GM06990 (cell line): ENCODE results near the gene SPTBN1.

ENCODE experiments used
- DNase-seq: peaks from one replicate; pipeline ENCODE4 v3.0.0-alpha.2; 2011; ENCODE audit not compliant: insufficient read length; ENCODE audit errors: extremely low read depth
- H3K27me3 ChIP-seq: replicated peaks from 2 replicates; pipeline ENCODE4 v1.6.0; 2011; ENCODE audit warnings: low read length; ENCODE audit not compliant: control insufficient read depth, insufficient read depth
- H3K36me3 ChIP-seq: 2 replicates; pipeline ENCODE4 v1.5.1; 2011; ENCODE audit warnings: low read length; ENCODE audit not compliant: control insufficient read depth, insufficient read depth
- H3K4me3 ChIP-seq: replicated peaks from 2 replicates; pipeline ENCODE4 v1.5.1; 2011; ENCODE audit warnings: low read depth, mild to moderate bottlenecking, control low read depth, low read length
- CTCF ChIP-seq: IDR thresholded peaks from 2 replicates; pipeline ENCODE4 v1.5.1; 2011; ENCODE audit warnings: low read length, control low read depth, mild to moderate bottlenecking, inconsistent platforms; ENCODE audit not compliant: insufficient read depth, poor library complexity, severe bottlenecking

SPTBN1 gene

GRCh38 chr2:54671875-54672589 lies 215.9 kb downstream of the SPTBN1 start:
- DNase-seq, result no peak
- H3K27me3 ChIP-seq, result no peaks in the 10 kb centered on the region
- no peak for TF ChIP-seq CTCF
- no peak overlapping the region for H3K4me3 ChIP-seq
- peaks cover 12% of the 10 kb centered on the region for H3K36me3 ChIP-seq

DNA sequence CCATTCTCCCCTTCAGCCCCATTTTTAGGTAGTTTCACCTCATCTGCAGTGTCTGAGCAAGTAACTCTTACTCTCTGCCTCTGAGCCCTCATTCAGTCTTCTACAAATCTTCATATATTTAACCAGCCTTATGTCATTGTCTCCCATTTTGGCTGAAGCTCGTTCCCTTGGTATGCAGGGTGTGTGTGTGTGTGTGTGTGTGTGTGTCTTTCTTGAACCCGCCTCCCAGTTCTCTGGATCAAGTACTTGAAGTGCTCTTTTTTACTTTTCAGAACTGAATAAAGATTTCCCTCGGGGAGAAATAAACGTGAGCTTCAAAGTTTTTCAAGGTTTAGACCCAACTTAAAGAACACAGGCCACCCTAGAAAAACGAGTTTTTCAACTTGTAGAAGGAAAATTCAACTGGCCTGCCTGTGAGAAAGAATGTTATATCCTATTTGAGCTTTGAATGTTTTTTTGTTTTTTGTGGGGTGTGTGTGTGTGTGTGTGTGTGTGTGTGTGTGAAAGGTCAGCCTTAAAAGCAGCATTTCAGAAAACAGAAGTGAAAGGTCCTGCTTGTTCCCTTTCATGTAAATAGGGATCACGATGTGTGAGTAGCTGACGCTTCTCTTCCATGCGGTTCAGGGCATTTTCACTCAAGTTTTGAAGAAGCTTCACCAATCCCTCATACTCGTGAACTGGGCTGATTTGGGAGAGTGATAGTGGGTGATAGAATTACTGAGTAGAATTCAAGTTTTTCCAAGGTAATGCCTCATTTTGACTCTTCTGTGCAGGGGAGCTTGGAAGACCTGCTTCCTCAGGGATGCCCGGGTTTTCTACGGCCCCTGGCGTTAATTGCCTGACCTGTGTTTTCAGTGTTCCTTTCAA lies 216.7 kb downstream of the SPTBN1 start:
- TF ChIP-seq CTCF, result no peak
- H3K36me3 ChIP-seq, result peaks cover 9% of the 10 kb centered on the region
- no peak overlapping the region for H3K4me3 ChIP-seq
- DNase-seq, result peak; percentile 42
- no peaks in the 10 kb centered on the region for H3K27me3 ChIP-seq

DNA sequence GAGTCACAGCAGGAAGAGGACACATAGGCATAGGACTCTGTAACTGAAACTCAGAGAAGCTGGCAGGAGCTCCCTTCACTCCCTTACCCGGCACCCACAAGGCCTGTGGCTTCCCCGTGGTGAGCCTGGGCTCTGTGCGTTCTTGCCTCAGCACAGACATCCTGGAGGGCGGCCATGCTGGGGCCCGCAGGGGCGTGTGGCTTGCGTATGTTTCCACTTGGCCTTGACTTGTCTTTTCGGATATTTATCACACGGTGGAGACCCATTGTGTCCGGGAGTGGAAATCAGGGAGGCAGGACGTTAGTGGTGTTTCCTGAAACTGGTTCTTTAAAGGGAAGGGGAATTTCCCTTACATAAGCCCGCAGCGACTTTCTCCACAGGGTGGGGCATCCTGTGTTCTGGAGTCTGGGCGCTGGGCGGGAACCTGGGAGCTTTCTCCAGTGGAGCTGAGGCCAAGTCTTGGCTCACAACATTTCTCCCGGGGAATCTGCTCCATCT lies 217.4 kb downstream of the SPTBN1 start:
- Histone ChIP-seq H3K27me3 (no peaks in the 10 kb centered on the region), H3K36me3 (peaks cover 3% of the 10 kb centered on the region), H3K4me3 (no peak overlapping the region)
- TF ChIP-seq CTCF, result no peak
- DNase-seq, result peak; percentile 38

DNA sequence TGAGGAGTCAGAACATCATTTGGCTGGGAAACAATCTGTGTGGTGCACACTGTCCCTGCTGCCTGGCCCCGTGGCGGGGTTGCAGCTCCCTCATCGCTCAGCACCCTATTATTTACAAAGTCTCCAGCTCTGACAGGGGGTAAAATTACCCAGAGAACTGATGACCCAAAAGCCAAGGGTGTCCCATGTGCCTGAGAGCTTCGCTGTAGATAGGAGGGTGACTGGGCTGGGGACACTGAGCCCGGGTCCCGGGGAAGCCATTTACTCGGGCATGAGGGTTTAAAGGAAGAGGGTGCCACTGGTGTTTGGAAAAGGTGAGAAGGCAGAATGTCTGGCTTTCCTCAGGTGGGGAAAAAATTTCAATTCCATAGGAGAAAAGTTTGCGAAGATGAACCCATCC lies 219.2 kb downstream of the SPTBN1 start:
- H3K36me3 ChIP-seq, result peaks cover under 1% of the 10 kb centered on the region
- no peaks in the 10 kb centered on the region for H3K27me3 ChIP-seq
- no peak overlapping the region for H3K4me3 ChIP-seq
- TF ChIP-seq CTCF, result no peak
- DNase-seq, result no peak

GRCh38 chr2:54675738-54676137 lies 219.6 kb downstream of the SPTBN1 start:
- Histone ChIP-seq H3K36me3 (no peaks in the 10 kb centered on the region; the same call in 1 of the 2 replicates), H3K27me3 (no peaks in the 10 kb centered on the region), H3K4me3 (no peak overlapping the region)
- TF ChIP-seq CTCF, result no peak
- DNase-seq, result no peak
